GM19452 (cell line): ENCODE measurements around the gene MYLK4.
"Not testable (repeated sequence)": the region's sequence is repeated elsewhere in the genome, so short reads cannot be mapped to it uniquely, and the experiment has no call there.

Source experiments
- ATAC-seq: cut with Tn5 transposase; IDR thresholded peaks from one replicate; pipeline ENCODE4 v1.9.1; 2021; ENCODE audit not compliant: unreplicated experiment

MYLK4 gene

DNA sequence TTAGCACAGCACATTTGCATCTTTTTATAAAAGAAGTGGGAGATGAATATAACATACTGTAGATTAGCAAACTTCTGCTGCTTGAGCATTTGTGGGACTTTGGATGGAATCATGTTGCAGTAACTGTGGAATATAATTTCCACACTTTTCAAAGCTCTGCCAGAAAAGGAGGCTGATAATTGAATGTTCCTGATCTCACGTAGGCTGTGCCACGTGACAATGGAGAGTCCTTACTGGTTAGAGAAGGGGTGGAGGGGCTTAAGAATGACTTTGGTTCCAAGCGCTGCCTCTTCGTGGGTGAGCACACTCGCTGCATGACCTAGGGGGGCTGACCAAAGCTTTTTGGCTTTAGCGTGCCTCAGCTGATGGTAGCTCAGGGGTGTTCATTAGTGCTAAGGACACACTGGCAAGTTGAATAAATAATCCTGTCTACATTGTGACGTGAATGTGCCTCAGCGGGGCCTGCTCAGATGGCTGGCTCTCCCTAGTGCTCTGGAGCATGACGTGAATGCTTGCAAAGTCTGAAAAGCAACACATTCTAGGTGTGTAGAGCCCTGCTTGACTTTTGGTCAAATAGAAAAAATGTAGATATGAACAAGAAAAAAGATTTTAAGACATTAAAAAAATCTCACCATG, 29.5 kb upstream of the MYLK4 start:
- ATAC-seq, result no peak

DNA sequence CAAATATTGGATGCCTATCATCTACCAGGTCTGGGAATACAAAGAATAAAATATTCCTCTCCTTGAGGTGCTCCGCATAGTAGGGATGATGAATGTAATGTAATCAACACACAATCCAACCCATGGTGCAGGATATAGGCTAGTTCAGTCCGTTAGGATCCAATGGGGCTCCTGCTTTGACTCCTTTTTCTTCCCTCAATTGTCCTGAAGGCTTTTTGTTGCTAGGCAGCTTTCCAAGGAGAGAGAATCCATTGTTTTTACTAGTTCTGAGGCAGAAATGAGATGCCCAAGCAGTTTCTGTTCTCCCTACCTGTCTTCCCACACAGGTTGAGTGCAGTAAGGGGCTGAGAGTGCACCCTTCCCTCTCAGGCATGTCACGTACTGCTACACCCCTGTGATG, 26.5 kb upstream of the MYLK4 start:
- ATAC-seq, result no peak

DNA sequence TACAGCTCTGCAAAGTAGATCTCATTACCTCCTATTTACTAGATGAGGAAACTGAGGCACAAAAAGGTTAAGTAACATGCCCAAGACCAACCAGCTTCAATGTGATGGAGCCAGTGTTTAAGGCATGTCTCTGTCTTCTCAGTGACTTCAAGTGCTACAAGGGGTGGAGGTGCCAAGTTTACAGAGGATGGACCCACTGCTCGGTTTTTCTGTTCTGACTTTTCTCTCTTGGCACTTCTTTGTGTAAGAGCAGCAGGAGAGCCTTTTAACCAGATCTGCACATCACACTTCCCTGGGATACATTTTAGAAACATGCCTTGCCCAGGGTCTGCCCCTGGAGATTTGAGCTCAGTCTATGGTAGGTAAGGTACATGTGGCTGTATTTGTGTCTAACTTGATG, 24.3 kb upstream of the MYLK4 start:
- no peak for ATAC-seq

DNA sequence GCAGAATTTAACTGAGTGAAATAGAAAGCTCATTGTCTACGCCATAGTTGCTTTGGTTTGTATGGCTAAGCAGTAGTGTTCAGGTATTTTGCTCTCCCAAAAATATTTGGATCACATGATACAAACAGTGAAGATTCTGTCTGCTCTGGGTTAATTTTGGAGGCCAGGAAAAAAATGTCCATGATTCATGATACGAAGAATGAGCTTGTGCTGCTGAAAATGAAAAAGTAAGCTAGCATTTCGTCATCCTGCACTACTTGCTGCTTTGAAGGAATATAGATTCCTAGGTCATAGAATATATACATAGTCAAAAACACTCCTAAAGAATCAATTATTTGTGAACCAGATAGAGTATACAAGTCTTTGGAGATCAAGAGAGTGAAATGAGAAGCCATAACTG, 22.7 kb upstream of the MYLK4 start:
- no peak for ATAC-seq

DNA sequence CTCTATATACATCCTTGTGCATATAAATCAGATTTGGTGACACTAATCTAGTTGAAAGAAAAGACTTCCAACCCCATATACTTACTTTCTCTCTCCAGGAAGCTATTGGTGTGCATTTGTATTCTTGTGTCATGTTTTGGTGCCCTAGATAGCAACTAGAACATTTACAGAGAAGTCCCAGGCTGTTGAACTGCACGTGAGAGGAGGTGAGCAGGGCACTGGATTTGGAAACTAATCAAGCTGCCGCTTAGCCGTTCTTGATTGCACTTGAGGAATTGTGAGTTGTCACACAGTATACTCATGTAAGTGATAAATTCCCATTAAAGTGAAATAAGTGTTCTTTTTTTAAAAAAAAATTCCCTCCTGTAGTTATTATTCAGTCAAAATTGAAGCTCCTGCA, 22.1 kb upstream of the MYLK4 start:
- no peak for ATAC-seq

DNA sequence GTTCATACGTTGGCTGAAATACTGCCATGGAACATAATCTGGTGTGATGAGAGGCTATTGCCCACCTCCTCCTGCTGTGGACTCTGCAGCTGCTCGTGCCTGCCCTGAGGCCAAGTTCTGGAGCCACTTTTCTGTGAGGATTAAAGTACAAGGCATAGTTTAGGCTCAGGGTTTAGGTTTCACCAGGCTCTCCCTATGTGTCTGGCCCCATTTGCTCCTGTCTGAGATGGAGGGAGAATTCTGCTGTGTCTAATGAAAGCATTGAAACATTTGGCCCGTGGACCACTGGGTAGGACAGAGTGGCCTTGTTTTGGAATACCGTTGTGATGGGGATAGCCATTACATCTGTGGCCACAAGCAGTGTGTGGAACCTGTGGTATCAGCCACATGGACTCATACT, 20.4 kb upstream of the MYLK4 start:
- no peak for ATAC-seq

DNA sequence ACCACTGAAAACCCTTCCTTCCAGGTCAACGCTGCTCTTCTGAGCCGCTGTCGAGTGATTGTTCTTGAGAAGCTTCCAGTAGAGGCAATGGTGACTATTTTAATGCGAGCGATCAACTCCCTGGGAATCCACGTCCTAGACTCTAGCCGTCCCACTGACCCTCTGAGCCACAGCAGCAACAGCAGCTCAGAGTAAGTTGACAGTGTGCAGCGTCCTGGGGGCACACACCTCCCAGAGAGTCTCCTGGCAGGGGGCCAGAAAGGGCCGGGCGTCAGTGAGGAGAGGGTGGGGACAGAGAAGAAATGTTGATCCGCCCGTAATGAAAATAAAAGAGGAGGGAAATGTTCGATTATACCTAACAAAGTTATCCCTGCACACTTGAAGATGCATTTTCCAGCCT, 19.4 kb upstream of the MYLK4 start:
- no peak for ATAC-seq

DNA sequence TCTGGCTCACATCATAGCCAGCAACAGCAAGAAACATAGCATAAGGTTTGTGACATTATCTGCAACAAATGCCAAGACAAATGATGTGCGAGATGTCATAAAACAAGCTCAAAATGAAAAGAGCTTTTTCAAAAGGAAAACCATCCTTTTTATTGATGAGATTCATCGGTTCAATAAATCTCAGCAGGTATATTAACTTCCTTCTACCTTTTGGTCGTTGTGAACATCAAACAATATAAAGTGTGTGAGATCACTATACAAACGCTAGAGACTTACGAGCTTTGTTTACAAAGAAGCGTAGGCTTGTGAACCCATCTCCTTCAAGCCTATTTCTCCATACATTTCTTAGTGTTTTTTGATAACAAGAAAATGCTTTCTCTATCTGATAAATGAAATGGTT, 18.0 kb upstream of the MYLK4 start:
- no peak for ATAC-seq

DNA sequence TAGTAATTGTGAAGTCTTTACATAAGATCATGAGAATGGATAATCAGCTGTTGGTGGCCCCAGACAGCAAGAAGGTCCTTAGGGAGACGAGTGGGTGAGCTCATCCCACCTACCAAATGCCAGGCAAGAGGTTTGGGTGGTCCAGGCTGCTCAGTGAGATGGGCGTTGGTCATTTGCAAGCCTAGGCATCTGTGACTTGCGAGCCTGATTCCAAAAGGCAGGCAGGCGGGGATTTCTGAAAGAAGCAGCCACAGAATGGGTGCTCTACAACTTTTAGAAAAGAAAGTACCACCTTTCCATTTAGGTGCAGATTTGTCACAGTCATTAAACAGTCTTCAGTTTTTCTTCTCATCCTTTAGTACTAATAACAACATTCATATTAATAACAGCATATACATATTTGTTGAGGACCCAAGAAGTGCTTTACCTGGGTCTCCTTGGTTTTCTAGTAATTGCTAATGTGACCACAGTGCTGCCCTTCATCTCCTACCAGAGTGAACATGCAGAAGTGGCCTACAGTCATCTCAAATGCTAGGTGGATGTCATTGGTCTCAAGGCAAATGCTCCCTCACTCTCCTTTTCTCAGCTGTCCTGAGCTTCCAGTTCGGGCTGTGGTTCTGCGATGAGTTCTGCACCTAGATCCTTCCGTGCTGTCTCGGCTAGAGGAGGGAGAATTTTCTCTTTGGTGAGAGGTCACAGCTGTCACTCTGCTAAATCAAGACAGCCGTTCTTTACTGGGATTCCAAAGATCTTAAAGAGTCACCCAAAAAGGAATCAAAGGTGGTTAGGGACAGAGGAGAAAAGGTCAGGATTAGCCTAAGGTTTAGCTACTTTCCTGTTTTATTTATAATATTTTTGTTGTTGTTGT, 17.2 kb upstream of the MYLK4 start:
- no peak for ATAC-seq

DNA sequence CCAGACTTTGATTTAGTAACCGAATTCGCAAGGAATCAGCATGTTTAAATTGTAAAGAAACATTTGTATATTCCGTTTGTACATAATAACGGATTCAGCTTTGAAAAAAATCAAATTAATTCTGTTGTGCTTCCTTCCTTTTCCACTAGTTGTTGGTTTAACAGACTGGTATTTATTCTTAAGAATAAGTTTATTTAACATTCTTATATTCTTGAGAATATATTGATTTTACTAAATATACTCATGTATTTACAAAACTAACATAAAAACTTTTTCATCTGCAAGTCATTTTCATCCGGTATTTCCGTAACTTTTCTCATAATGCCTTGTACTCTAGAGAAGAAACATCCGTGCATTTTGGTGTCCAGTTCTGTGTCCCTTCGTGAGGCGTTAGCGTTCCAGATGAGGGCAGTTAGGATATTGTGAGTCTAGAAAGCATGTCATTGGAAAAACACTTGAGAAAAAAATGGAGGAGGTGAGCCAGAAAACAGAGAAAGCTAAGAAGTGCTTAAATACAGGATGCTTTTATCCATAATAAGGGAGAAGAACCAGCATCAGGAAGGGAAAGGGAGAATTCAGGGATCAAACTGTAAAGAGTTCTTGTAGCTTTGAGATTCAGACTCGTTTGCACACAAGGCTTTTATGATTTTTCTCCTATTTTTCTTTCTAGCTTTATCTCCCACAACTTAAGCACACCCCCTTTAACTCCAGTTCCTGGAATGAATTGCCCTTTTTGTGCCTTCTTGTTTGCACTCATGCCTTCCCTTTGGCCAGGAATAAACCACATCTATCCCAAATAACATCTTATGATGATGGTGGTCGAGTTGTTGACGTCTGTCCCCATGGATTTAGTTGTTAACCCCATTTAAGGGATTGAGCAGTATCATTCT, 16.3 kb upstream of the MYLK4 start:
- no peak for ATAC-seq

DNA sequence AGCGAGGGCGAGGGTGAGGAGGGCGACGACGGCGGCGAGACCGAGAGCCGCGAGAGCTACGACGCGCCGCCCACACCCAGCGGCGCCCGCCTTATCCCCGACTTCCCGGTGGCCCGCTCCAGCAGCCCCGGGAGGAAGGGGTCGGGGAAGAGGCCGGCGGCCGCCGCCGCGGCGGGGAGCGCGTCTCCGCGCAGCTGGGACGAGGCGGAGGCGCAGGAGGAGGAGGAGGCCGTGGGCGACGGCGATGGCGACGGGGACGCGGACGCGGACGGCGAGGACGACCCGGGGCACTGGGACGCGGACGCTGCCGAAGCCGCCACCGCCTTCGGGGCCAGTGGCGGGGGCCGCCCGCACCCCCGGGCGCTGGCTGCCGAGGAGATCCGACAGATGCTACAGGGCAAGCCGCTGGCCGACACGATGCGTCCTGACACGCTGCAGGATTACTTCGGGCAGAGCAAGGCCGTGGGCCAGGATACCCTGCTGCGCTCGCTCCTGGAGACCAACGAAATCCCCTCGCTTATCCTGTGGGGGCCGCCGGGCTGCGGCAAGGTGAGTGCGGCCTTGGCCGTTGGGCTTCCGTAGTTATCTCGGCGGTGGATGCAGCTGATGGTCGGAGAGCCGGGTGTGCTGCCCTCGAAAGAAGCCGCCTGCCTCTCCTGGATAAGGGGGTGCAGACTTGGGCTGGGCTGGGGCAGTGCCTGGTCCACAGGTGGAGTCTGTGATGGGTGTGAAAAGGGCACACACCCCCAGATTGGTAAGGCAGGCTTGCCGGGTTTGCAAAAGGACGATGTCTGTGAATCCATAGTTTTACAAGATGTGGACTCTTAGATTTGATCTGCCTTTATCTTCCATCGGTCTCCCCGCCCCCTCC, 15.4 kb upstream of the MYLK4 start:
- ATAC-seq, result peak; percentile 14

DNA sequence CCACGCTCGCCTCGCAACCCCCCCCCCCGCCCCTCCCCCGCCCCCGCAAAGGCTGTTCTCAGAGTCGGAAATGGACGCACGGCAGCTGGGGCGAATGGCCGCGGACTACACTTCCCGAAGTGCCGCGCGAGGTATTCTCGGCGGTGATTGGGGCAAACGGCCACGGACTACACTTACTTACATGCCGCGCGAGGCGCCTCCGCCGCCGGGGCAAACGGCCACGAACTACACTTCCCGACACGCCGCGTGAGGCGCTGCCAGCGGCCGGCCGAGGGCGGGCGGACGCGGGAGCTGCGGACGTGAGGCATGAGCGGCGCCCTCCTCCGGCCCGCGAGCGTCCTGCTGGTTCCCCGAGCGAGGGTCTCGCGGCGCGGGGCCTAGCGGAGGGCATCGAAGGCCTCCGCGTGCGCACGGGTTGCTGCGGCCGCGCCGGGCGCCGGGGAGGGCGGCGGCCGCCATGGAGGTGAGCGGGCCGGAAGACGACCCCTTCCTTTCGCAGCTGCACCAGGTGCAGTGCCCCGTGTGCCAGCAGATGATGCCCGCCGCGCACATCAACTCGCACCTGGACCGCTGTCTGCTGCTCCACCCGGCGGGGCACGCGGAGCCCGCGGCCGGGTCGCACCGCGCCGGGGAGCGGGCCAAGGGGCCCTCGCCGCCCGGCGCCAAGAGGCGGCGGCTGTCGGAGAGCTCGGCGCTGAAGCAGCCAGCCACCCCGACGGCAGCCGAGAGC, 14.6 kb upstream of the MYLK4 start, which contains the start of gene WRNIP1:
Gene WRNIP1 (plus strand): TSS at position 228 of the 730 bp plus-strand sequence. CDS start 230 bp downstream, at position 458.
- ATAC-seq, result peak; percentile 83

DNA sequence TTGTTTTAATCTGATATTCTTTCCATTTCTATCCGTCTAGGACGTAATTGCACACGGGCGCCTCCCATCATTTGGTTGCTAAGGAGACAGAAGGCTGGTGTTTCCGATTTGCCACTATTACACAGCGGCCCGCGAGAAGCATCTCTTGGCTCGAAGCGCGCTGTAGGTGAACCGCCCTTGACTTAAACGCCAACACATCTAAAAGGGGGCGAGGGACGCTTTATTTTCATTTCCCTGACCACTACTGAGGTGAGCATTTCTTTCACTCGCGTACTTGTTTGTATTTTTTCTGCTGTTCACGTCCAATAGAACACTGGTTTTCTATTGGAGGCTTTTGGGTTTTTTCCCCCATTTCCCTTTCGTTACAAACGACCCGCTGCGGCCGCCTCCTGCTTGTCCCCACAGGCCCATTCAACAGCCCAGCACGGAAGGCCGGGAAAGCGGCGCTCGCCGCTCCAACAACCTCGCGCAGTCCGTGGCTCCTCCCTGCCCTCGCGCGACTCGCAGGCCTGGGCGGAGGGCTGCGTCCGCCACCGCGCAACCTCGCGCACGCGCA, 14.0 kb upstream of the MYLK4 start:
- peak; percentile 56 for ATAC-seq

DNA sequence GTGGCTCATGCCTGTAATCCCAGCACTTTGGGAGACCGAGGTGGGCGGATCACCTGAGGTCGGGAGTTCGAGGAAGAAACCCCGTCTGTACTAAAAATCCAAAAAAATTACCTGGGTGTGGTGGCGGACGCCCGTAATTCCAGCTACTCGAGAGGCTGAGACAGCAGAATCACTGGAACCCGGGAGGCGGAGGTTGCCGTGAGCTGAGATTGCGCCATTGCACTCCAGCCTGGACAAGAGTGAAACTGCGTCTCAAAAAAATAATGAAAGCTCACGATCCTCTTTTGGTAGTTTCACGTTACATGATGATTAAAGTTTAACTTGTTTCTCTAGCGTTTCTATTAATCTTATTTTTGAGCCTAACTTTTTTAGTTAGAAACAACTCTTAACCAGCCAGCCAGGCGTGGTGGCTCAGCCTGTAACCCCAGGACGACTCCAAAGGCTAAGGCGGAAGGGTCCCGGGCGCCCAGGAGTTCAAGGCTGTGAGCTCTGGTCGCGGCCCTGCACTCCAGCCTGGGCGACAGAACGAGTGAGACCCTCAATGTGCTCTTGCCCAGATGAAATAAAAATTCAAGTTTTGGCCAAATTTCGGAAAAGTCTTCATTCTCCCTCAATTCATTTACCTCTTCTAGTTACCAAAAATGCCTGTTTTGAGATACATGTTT, 13.3 kb upstream of the MYLK4 start:
- no peak for ATAC-seq

DNA sequence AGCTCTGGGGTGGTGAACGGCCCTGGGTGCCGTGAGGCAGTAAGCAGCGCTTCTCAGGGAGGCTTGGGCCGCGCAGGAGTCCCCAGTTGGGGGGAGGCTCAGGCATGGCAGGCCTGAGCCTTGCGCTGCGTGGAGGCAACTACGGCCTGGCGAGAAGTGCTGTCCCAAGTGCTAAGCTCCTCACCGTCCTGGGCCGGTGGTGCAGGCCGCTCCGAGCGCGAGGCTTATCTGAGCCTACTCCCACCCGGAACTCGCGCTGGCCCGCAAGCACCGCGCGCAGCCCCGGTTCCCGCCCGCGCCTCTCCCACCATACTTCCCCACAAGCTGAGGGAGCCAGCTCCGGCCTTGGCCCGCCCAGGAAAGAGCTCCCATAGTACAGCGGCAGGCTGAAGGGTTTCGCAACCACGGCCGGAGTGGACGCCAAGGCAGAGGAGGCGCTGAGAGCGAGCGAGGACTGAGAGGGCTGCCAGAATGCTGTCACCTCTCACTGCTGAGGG, 12.7 kb upstream of the MYLK4 start:
- ATAC-seq, result no peak

DNA sequence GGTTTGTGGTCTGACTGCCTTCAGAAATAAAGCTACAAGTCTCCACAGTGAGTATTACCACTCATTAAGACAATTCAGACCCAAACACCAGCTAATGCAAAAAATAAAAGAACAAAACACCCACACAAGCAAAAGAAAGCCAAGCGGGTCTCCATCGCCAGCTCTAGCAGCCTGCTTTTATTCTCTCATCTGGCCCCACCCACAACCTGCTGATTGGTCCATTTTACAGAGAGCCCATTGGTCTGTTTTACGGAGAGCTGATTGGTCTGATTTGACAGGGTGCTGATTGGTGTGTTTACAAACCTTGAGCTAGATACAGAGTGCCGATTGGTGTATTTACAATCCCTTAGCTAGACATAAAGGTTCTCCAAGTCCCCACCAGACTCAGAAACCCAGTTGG, 12.1 kb upstream of the MYLK4 start:
- not testable (repeated sequence) for ATAC-seq

DNA sequence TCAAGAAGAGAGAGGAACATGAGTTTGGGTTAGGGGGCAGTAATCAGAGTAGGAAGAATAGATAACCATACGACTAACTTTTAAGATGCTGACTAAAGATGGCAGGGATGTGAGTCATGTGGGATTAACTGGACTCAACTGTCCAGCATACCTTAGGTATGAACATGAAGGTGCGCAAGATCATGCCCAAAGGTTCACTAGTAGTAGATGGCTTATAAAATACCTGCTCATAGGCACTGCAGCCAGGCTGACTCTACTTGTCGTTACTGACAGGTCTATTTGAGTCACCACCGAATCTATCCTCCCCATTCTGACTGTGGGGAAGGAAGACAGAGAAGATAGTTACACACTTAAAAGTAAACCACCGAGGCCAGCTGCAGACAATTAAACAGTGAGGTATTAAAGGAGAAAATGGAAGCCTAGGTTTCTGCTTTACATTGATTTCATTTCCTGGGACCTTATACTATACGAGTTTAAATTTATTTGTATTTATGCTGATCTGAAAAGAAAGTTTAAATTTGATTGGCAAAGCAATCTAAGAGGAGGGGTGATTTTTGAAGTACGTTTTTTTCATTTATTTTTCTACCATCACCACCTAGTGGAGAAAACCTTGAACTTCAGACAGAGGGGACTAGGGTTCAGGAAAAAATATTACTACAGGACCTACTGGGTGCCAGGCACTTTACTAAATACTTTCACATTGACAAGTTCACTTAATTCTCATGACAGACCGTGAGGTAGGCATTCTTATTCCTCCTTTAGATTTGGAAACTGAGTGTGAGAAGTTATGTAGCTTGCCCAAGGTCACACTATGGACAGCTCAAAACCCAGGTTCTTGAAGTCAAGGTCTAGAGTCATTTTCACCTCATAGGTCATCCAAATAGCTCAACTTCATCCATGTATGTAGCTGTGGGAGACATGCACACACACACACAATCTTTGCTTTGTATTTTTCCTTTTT, 10.4 kb upstream of the MYLK4 start:
- ATAC-seq, result no peak

DNA sequence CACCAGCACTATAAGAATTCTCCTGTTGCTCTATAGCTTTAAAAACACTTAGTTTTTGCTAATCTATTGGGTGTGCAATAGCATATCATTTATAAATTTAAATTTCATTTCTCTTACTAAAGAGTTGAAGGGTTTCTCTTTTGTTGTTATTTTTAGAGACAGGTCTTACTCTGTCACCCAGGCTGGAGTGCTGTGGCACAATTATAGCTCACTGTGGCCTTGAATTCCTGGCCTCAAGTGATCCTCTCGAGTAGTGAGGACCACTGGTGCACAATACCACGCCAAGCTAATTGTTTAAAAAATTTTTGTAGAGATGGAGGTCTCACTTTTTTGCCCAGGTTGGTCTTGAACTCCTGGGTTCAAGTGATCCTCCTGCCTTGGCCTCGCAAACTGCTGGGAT, 8.3 kb upstream of the MYLK4 start:
- ATAC-seq, result no peak
